Epithelial cell of esophagus (primary cell): ENCODE data around the gene IL17C.

Experiments used
- DNase-seq: peaks from one replicate; pipeline ENCODE4 v3.0.0; 2010; ENCODE audit warnings: low read depth
- H3K4me3 ChIP-seq: 2 replicates; pipeline ENCODE4 v1.5.1; 2011; ENCODE audit warnings: mild to moderate bottlenecking, low read length, control low read depth
- CTCF ChIP-seq: IDR thresholded peaks from 2 replicates; pipeline ENCODE4 v1.5.1; 2011; ENCODE audit warnings: low read depth, mild to moderate bottlenecking, low read length, control low read depth, inconsistent platforms; ENCODE audit not compliant: insufficient read depth; ENCODE audit errors: missing control alignments

The IL17C gene

GRCh38 chr16:88651989-88652761 lies 13.8 kb downstream of the IL17C start:
- no peak for TF ChIP-seq CTCF
- no peak for DNase-seq
- H3K4me3 ChIP-seq, result no peak overlapping the region

DNA sequence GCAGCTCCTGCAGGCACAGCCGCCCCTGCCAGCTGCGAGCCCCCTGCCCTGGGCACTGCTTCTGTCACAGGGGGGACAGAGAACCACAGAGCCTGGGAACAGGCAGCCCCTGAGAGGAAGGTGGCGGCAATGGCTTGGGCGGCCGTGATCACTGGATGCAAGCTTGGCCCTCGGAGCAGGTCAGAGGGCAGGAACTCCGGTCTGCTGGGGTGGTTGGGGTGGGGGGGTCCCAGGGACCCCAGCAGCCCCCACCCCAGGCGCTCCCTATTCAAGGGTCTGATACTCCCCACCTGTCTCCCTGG lies 14.3 kb downstream of the IL17C start:
- no peak for DNase-seq
- TF ChIP-seq CTCF, result no peak
- no peak overlapping the region for H3K4me3 ChIP-seq

DNA sequence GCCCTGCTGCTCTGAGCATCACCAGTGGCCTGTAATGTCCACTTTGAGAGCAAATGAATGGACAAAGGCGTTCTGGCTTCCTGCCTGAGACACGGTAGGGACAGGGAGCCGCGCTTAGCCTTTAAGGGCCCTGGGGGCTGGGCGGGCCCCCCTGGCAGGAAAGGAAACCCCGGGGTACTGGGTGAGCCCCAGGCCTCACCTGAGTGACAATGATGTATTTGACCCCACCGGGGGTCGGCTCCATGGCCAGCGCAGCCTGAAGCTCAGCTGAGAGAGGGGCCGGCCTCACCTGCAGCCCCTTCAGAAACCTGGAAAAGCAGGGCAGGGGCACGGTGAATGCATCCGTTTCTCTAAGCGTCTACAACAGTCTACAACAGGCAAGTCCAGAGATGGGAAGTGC lies 14.7 kb downstream of the IL17C start:
- DNase-seq, result no peak
- no peak for TF ChIP-seq CTCF
- H3K4me3 ChIP-seq, result no peak overlapping the region

DNA sequence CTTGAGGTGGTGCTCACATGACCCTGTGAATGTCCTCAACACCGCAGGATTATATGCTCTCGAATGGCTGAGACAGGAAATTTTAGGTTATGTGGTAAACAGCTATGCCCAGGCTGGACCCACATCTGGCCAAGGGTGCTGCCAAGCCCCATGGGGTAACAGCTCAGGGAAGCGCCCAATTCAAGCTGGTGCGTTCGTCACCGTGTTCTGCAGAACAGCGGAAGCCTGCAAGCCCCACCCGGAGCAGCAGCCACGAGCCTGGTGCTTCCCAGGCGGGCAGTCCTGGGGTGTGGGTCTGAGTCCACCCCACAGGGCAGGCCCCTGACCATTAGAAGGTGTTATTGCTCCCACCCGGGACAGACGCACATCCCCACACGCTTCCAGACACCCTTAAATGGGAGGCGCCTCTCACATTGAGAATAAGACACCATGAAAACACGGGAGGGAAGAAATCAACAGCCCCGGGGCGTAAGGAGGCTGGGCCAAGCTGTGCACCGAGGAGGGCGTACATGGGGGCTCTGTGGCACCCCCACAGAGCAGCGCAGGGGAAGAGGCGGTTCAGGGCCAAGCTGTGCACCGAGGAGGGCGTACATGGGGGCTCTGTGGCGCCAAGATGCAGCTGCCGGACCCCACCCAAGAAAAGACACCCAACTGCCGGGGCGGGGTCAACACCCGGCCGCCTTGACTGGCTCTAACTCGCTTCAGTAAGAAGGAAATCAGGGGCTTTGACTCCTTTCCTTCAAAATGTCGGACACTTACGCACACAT lies 15.4 kb downstream of the IL17C start:
- H3K4me3 ChIP-seq, result no peak overlapping the region
- DNase-seq, result no peak
- no peak for TF ChIP-seq CTCF

GRCh38 chr16:88654363-88655052 lies 16.1 kb downstream of the IL17C start:
- H3K4me3 ChIP-seq, result no peak overlapping the region
- no peak for TF ChIP-seq CTCF
- no peak for DNase-seq

DNA sequence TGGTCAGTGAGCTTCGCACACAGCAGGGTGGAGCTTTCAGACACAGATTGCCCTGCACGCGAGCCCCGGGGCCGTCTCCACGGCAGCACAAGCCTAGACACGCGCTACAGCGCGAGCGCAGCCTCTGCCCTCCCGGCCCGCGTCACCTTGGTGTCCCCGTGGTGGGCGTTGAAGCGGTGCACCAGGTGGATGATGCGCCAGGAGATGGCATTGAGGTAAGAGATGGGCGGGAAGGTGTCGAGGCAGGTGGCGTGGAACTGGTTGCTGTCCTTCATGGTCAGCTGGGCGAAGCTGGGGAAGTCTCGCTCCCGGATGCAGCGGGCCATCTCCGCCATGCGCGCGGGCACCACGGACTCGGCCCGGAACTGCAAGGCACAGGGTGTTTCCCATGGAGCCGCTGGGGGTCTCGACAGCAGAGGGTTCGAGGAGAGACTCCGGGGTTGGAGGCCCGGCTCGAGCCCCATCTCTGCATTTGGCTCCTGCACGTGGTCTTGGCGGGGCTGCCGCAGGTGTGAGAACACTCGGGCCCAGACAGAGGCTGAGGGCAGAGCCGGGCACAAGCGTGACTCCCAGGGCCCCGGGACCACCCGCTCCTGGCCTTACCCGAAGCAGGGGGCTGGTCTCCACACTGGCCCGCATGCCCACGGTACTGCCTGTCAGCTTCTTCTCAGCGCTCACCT lies 16.8 kb downstream of the IL17C start:
- no peak overlapping the region for H3K4me3 ChIP-seq
- no peak for DNase-seq

More for the DNA sequence above, 16.8 kb downstream of the IL17C start:
- TF ChIP-seq CTCF, result no peak
